Frontal cortex (tissue), 4 donors: ENCODE data around the gene GALNT11. TPM values are rescaled to one million over a fixed set of nuclear protein-coding genes. Genes with fewer than 3 reads are reported as not detected.
A peak's percentile ranks its signal among the peaks of the same experiment; 100 is the strongest.
"Not testable (repeated sequence)": the region's sequence is repeated elsewhere in the genome, so short reads cannot be mapped to it uniquely, and the experiment has no call there.

ENCODE experiments used
- DNase-seq, 2 donors: peaks; one replicate each; pipeline ENCODE4 v3.0.0; 2012; ENCODE audit warnings: low spot score in 2 of 2
- FAIRE-seq: peaks from 2 replicates; lab custom pipeline; 2012; peaks lifted over from hg19 to GRCh38; lab: Jason Lieb, UNC
- total RNA-seq: library from RNA; depleted of rRNA; stranded (reverse); fragments of >200 nt; gene quantifications from one replicate; pipeline ENCODE4 v1.2.3, GENCODE V29; 2014
- donor health status: control.
- donor health status: control.
- donor health status: control.

The GALNT11 gene
- total RNA-seq, 1 donor from 2014 or later = 61.6 TPM

DNA sequence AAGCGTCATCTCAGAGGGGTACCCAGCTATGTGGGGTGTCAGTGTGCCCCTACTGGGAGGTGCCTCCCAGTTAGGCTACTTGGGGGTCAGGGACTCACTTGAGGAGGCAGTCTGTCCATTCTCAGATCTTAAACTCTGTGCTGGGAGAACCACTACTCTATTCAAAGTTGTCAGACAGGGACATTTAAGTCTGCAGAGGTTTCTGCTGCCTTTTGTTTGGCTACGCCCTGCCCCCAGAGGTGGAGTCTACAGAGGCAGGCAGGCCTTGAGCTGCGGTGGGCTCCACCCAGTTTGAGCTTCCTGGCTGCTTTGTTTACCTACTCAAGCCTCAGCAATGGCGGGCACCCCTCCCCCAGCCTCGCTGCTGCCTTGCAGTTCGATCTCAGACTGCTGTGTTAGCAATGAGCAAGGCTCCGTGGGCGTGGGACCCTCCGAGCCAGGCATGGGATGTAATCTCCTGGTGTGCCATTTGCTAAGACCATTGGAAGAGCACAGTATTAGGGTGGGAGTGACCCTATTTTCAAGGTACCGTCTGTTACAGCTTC, 40.4 kb downstream of the GALNT11 start:
- FAIRE-seq, DNase-seq: not testable (repeated sequence)

DNA sequence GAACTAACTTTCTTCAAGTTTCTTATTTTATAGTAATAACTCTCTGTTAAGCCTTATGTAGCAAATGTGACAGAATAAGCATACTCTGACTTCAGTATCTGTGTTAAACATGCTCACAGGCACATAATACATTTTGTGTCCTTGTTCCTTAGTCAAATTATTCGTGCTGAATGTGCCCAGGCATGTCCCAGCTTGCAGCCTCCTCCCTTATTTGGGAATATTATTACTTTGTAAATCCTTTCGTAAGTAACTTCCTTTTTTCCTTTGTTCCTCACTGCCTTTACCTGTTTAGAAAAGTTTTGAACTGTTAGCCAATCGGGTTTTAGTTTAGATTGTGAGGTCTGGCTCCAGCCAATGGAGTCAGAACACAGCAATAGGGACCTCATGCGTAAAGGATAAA, 46.9 kb downstream of the GALNT11 start:
- FAIRE-seq (no peak), DNase-seq (no peak)

DNA sequence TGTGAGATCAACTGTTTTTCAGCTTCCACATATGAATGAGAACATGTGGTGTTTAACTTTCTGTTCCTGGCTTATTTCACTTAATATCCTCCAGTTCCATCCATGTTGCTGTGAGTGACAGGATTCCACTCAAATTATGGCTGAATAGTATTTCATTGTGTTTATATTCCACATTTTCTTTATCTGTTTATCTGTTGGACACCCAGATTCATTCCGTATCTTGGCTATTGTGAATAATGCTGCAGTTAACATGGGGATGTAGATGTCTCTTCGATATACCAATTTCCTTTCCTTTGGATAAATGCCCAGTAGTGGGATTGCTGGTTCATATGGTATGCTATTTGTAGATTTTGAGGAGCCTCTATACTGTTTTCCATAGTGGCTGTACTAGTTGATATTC, 47.9 kb downstream of the GALNT11 start:
- no peak for FAIRE-seq

DNA sequence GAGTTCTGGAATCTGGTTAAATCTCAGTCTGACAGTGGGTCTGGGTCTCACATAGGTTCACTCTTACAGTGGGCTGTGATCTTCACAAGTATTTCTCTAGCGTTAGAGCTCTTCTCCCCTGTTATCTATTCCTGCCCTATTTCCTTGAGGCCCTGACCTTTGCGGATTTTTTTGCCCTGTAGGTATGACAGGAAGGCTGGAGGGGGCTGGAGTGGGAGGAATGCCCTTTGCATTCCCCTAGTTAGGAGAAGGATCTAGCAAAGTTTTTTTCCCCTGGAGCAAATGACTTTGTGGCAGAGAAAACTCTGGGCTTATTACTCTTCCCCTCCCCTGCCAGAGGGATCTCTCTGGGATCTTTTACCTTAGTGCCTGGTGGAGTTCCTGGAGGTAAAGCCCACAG, 49.2 kb downstream of the GALNT11 start:
- no peak for FAIRE-seq

More for the DNA sequence above, 47.9 kb downstream of the GALNT11 start:
- DNase-seq = no peak

DNA sequence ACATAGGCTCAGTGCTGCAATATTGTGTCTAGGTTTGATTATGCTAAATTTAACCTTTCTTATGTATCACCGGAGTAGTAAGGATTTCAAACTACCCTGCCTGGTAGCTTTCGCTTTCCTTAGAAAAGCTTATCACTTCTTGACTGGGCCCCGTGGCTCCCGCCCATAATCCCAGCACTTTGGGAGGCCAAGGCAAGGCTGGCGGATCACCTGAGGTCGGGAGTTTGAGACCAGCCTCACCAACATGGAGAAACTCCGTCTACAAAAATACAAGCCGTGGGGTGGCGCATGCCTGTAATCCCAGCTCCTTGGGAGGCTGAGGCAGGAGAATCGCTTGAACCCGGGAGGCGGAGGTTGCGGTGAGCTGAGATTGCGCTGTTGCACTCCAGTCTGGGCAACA, 49.9 kb downstream of the GALNT11 start:
- not testable (repeated sequence) for DNase-seq, FAIRE-seq

More for the DNA sequence above, 49.2 kb downstream of the GALNT11 start:
- no peak for DNase-seq

DNA sequence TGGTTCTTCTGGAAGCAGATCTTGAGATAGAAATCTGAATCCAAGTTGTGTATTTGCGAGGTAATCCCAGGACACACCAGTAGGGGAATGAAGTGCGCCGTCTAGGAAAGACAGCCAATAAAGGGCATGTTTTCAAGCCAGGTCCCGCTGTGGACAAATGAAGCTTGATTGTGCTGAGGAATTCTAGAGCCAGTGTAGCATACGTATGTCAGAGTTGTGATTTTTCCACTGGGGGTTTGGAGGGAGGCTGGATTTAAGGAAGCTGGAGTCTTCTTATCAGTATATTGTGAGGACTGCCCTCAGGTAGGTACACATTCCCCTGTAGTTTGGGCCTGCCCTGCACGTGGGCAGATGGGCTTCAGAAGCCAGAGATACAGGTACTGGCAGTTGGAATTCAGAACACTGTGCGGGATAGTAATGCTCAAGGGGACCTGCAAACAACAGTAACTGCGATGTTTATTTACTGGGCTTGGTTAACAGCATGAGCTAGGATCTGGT, 50.9 kb downstream of the GALNT11 start:
- no peak for FAIRE-seq

DNA sequence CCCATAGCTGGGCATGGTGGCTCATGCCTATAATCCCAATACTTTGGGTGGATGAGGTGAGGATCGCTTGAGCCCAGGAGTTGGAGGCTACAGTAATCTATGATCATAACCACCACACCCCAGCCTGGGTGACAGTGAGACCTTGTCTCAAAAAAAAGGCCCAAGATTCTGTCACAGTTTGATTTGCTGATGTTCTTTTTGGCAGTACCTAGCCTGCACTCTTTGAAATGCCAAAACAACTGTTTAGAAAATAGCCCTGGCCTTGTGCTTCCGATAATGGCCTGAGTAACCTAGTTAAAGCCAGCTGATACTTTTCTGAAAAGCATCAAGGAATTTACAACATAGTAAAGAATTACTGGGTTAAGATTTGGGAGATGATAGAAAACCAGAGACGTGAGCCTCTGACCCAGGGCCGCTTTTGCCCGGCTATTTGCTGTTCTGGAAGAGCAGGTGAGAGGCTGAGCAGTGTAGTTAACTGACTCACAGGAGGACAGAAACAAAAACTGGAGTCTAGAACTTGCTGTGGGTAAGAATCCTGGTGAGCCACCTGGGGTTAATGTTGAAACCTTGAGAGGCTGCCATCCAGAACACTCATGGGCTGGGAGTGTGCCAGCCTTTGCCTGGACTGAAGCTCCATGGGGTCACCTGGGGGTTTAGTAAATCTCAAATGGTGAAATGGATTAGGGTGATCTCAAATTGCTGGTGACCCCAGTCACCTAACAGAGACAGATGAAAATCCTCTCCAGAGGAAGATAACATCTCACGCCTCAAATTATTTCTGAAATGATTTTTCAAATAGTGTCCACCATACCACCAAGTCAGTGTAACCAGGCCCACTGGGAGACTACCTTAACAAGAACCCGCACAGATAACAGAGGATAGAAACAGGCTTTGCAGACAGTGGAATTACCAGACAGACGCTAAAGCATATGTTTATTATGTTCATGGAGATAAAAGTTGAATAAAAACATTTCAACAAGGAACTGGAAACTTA, 51.8 kb downstream of the GALNT11 start:
- no peak for FAIRE-seq
- DNase-seq = no peak

More for the DNA sequence above, 50.9 kb downstream of the GALNT11 start:
- DNase-seq = peak in 1 of 2 donors; percentile 16

DNA sequence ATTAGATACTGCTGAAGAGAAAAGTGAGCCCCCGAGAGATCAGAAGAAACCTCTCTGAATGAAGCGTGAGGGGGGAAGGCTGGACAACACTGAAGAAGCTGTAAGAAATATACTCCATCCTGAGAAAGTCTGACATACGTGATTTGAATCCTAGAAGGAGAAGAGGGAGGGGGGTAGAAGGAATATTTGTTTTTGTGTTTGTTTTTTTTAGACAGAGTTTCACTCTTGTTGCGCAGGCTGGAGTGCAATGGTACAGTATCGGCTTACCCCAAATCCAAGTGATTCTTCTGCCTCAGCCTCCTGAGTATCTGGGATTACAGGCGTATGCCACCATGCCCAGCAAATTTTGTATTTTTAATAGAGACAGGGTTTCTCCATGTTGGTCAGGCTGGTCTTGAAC, 52.6 kb downstream of the GALNT11 start:
- DNase-seq (no peak), FAIRE-seq (no peak)

DNA sequence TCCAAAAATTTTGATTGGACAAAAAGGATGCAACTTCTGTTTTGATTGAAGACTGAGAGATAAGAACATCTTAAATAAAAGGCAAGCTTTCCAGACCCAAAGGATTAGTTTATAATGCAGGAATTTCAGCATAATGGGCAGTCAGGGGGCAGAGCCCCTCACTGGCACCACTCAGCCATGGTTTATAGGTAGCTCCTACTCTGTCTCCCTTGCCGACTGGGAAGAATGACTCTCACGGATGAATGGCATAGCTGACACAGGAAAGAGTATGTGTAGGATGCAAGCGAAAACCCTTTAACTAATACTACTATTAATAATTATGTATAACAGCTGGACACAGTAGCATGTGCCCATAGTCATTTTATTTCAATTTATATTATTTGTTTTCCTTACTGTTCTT, 53.3 kb downstream of the GALNT11 start:
- DNase-seq (no peak), FAIRE-seq (no peak)

DNA sequence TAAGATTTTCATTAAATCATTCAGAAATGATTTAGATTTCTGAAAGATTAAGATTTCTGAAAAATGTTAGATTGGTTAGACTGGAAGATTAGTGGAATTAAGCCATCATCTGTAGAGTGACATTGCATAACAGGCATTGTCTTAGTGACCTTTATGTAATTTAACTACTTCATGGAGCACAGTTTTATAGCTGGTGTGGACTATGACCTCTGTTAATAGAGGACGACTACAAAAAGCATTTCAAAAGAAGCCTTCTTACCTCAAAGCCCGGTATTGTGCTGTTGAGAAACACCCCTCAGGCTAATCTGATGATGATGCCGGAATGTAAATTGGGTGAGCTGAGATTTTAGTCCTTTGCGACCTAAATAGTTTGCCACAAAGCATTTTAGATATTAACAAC, 55.6 kb downstream of the GALNT11 start:
- FAIRE-seq = no peak
- no peak for DNase-seq

DNA sequence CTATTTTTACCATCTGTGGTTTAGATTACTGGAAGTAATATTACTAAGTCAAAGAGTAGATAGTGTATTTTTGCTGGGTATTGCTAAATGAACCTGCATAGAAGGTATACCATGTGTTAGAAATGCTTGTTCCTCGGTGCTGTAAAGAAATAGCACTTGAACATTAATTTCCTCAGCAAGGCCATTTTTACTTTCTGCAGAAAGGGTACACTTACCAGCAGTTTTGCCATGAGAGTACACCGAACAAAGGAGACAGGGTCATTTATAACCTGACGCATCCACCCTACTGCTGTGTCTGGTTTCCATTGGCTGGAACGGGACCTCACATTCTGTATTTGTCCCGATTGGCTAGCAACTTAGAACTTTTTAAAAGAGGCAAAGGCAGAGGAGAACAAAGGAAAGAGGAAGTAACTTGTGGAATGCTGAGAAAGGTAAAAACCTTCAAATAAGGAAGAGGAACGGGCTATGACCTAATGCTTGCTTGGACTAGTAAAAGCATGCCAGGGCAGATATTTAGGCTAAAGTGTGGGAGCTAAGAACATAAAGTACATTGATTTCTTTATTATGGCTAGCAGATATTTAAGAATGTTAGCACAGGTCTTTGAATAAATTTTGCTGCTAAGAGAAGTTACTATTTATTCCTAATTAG, 56.7 kb downstream of the GALNT11 start:
- DNase-seq, FAIRE-seq: not testable (repeated sequence)

DNA sequence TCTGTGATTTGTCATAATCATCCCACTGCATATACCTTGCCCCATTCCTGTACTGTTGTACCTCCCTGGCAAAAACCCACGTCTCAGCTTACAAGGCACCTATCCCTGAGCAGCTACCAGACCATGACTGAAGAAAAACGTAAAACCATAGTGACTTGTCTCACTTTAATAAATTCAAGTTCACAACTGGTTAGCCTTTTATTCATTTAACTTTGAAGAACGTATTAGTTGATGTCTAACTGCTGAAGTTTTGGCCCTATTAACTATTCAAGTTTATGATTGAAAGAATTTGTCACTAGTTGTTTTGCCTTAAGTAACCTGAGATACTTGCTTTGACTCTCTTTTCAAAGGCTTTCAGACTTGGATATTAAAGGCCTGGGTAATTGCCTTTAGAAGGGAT, 59.7 kb downstream of the GALNT11 start:
- DNase-seq (no peak), FAIRE-seq (no peak)

DNA sequence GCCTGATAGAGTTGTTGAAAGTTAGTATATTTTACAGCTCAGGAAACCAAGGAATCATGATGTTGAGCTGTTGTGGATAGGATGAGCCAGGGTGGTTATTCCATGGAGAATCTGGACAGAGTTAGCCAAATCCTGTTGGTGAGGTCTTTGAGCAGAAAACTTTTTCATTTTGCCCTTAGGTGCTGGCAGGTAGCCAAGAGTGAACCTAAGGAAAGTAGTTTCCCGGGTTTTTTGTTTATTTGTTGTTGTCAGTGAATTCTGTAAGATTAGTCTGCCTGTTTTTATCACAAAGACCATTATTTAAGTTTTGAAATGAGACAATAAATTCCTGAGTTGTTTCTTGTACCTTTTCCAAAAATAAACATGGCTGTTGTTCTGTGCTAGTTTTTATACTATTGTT, 61.0 kb downstream of the GALNT11 start:
- DNase-seq (no peak), FAIRE-seq (no peak)

DNA sequence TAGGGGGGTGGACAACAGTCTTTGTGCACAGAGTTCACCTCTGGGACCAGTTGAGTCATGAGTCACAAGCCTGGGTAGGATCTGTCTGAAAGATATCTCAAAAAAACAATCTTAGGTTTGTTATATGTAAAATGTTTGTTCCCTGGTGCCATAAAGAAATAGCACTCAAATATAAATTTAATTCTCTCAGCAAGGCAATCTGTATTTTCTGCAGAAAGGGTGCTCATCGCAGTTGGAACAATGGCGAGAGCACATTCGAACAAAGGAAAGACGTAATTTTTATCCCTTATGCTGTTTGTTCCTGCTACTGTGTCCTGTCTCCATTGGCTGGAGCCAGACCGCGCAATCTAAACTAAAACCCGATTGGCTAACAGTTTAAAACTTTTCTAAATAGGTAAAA, 63.7 kb downstream of the GALNT11 start:
- no peak for FAIRE-seq
- no peak for DNase-seq

DNA sequence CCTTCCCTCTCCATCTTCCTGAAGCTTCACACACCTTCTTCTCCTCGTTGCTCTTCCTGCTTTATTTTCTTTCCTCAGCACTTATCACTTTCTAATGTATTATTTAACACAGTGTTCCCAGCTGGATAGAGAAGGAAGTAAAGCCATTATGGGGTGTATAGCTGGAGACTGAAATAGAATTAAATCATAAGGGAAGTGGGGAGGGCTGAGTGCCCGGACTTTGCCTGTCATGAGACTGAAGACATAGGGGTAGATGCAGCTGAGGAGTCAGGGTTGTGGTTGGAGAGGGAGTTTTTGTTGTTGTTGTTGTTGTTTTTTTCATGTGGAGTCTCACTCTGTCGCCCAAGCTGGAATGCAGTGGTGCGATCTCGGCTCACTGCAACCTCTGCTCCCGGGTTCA, 65.3 kb downstream of the GALNT11 start:
- FAIRE-seq (no peak), DNase-seq (no peak)

DNA sequence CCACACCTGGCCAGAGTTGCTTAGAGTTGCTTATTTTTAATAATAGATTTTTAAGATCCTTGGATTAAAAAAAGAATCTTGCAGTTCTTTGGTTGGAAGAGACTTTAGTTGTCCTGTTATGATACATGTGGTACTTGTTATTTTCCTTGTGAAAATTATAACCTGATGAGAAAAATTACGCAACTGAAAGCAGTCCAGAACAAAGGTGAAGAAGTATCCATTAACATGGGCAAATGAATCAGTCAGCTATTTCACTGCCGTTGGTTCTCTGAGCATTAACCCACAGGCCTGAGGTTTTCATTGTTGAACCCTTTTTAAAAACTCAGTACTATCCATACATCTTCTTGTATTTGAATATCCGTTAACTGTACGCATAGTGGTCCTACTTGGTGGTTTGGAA, 68.2 kb downstream of the GALNT11 start:
- no peak for DNase-seq
- FAIRE-seq = no peak

DNA sequence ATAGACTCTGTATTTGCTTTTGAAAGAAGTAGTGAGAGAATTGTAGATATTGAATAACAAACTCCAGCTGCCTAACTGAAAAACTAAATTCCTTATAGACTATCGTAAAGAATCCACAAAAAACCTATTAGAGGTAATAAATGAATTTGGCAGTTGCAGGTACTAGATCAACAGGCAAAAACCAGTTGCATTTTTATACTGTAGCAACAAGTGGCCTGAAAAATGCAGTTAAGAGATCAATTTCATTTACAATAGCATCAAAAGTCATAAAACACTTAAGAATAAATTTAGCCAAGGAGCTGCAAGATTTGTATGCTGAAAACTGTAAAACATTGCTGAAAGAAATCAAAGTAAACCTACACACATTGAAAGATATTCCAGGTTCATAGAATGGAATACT, 70.3 kb downstream of the GALNT11 start:
- no peak for FAIRE-seq

DNA sequence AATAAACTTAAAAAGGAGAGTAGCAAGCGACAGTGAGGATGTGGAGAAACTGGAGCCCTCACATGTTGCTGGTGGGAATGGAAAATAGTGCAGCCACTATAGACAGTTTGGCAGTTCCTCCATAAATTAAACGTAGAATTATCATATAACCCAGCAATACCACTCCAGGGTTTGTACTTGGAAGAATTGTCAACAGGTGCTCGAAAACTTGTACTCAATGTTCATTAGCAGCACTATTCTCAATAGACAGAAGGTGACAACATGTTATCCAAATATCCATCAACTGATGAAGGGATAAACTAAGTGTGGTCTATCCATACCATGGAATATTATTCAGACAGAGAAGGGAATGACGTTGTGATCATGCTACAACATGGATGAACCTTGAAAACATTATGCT, 71.9 kb downstream of the GALNT11 start:
- no peak for DNase-seq
- FAIRE-seq = no peak

More for the DNA sequence above, 70.3 kb downstream of the GALNT11 start:
- no peak for DNase-seq

DNA sequence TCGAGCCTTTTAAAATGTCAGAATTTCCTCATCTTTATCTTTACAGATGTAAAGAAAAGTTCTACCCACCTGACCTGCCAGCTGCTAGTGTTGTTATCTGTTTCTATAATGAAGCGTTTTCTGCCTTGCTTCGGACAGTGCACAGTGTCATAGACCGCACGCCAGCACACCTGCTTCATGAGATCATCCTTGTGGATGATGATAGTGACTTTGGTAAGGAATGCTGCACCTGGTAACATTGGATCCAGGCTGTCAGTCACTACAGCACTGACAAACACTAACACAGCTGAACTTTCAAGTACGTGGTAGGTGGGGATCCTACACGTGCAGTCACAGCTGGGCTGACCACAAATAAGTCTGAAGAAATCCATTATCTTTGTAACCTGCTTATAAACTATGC, 77.6 kb downstream of the GALNT11 start:
- DNase-seq (no peak), FAIRE-seq (no peak)

DNA sequence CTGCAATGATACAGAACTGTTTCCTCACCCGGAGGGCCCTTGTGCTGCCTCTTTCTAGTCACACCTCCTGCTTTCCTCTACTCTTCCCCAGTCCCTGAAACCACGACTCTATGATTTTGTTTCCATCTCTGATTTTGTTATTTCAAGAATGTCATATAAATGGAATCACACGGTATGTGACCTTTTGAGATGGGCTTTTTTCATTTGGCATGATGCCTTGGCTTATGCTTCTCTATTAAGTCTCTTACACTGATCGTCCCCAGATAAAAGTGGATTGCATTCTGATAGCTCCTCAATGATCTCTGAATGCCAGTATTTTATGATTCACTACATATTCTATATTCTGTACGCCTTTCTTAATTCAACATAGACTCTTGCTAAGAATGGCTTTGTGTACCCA, 78.2 kb downstream of the GALNT11 start:
- DNase-seq = no peak
- FAIRE-seq = no peak

DNA sequence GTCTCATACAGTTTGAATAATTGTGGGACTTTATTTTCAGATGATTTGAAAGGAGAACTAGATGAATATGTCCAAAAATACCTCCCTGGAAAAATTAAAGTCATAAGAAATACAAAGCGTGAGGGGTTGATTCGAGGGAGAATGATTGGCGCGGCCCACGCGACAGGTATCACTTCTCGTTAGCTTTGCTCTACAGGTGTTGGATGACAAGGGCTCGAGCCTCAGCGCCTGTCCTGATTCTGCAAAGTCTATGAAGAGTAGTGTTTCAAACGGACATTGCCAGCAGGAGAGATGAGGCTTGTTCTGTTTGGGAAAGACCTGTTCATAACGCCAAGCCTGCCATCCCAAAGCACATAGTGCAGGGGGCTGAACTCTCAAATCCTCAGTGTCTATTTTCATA, 79.7 kb downstream of the GALNT11 start:
- no peak for FAIRE-seq
- no peak for DNase-seq
